Measurements from ENCODE around the gene KCNC3.

Gene KCNC3

DNA sequence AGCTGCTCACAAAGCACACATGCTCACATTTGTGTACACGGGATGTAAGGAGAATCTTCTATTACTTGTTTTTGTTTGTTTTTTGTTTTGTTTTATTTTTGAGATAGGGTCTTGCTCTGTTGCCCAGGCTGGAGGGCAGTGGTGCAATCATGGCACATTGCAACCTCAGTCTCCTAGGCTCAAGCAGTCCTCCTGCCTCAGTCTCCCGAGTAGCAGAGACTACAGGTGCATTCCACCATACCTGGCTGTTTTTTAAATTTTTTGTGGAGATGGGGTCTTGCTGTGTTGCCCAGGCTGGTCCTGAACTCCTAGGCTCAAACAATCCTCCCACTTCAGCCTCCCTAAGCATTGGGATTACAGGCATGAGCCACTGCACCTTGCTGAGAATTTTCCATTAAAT is 41.8 kb downstream of the KCNC3 start:
- no peak for TF ChIP-seq CTCF (IDR thresholded peaks at IDR 0.05; ENCODE audit: extremely low read depth, insufficient read depth, missing control alignments)
- in situ Hi-C loops (cut with MboI; ENCODE audit: low pct_unique_long_range_greater_than_20kb, low sequenced_read_pairs, unreplicated experiment) = no loop called here
- DNase-seq (ENCODE audit: low spot score) = no peak

- no peak for DNase-seq (ENCODE audit: low spot score)
- no peak for TF ChIP-seq CTCF (IDR thresholded peaks at IDR 0.05; ENCODE audit: extremely low read depth, insufficient read depth, missing control alignments)
- in situ Hi-C loops (cut with MboI; ENCODE audit: low pct_unique_long_range_greater_than_20kb, low sequenced_read_pairs, unreplicated experiment) = no loop called here
Measured at GRCh38 chr19:50286443-50286842, 42.7 kb downstream of the KCNC3 start.

GRCh38 chr19:50285833-50286232 is 43.3 kb downstream of the KCNC3 start:
- TF ChIP-seq CTCF (IDR thresholded peaks at IDR 0.05; ENCODE audit: extremely low read depth, insufficient read depth, missing control alignments) = no peak
- in situ Hi-C loops (cut with MboI; ENCODE audit: low pct_unique_long_range_greater_than_20kb, low sequenced_read_pairs, unreplicated experiment) = no loop called here

DNA sequence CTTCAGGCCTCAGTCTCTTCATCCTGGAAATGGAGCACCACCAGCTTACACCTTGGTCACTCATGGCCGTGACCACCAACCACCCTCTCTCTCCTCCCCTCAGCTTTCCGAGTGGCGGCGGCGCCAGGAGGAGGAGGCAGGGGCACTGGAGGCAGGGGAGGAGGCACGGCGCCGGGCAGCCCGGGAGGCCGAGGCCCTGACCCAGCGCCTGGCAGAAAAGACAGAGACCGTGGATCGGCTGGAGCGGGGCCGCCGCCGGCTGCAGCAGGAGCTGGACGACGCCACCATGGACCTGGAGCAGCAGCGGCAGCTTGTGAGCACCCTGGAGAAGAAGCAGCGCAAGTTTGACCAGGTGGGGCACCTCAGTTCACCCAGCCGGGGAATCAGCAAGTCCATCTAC is 47.7 kb downstream of the KCNC3 start:
- no peak for DNase-seq (ENCODE audit: low spot score)
- no peak for TF ChIP-seq CTCF (IDR thresholded peaks at IDR 0.05; ENCODE audit: extremely low read depth, insufficient read depth, missing control alignments)
- in situ Hi-C loops (cut with MboI; ENCODE audit: low pct_unique_long_range_greater_than_20kb, low sequenced_read_pairs, unreplicated experiment) = no loop called here

More at GRCh38 chr19:50285833-50286232, 43.3 kb downstream of the KCNC3 start:
- no peak for DNase-seq (ENCODE audit: low spot score)

GRCh38 chr19:50280983-50281382 is 48.2 kb downstream of the KCNC3 start:
- no peak for TF ChIP-seq CTCF (IDR thresholded peaks at IDR 0.05; ENCODE audit: extremely low read depth, insufficient read depth, missing control alignments)
- in situ Hi-C loops (cut with MboI; ENCODE audit: low pct_unique_long_range_greater_than_20kb, low sequenced_read_pairs, unreplicated experiment) = no loop called here
- DNase-seq (ENCODE audit: low spot score) = no peak

GRCh38 chr19:50280074-50280473 is 49.1 kb downstream of the KCNC3 start:
- no peak for DNase-seq (ENCODE audit: low spot score)
- in situ Hi-C loops (cut with MboI; ENCODE audit: low pct_unique_long_range_greater_than_20kb, low sequenced_read_pairs, unreplicated experiment) = no loop called here
- TF ChIP-seq CTCF (IDR thresholded peaks at IDR 0.05; ENCODE audit: extremely low read depth, insufficient read depth, missing control alignments) = no peak

Measured in GM13977 (cell line).